Measurements from ENCODE around the gene TEAD1.
A peak's percentile ranks its signal among the peaks of the same experiment; 100 is the strongest.

TEAD1 gene

GRCh38 chr11:12767027-12767426, 92.8 kb downstream of the TEAD1 start:
- Mint-ChIP-seq H3K4me3 (no peak overlapping the region), H3K9me3 (no peaks in the 10 kb centered on the region), H3K4me1 (peaks cover 3% of the 10 kb centered on the region), H3K36me3 (no peaks in the 10 kb centered on the region), H3K27ac (no peak overlapping the region)
- DNase-seq (ENCODE audit: low spot score in 2 of 2), result no peak
- ATAC-seq, result no peak

GRCh38 chr11:12767577-12767976, 93.4 kb downstream of the TEAD1 start:
- Mint-ChIP-seq H3K27ac (no peak overlapping the region), H3K4me3 (no peak overlapping the region), H3K36me3 (no peaks in the 10 kb centered on the region), H3K4me1 (peaks cover 6% of the 10 kb centered on the region), H3K9me3 (no peaks in the 10 kb centered on the region)
- ATAC-seq, result no peak
- no peak for DNase-seq (ENCODE audit: low spot score in 2 of 2)

GRCh38 chr11:12768726-12769673, 94.8 kb downstream of the TEAD1 start:
- no peak overlapping the region for H3K4me3 Mint-ChIP-seq
- peaks cover 6% of the 10 kb centered on the region for H3K4me1 Mint-ChIP-seq
- DNase-seq (ENCODE audit: low spot score in 2 of 2), result no peak
- no peak overlapping the region for H3K27ac Mint-ChIP-seq
- no peaks in the 10 kb centered on the region for H3K36me3 Mint-ChIP-seq
- peak; percentile 89 for ATAC-seq
- H3K9me3 Mint-ChIP-seq, result no peaks in the 10 kb centered on the region

- Mint-ChIP-seq H3K4me1 (peaks cover 6% of the 10 kb centered on the region), H3K4me3 (no peak overlapping the region)
- no peak for DNase-seq (ENCODE audit: low spot score in 2 of 2)
These were observed 95.7 kb downstream of the TEAD1 start for GRCh38 chr11:12769834-12770345.

GRCh38 chr11:12770435-12770834, 96.2 kb downstream of the TEAD1 start:
- Mint-ChIP-seq H3K27ac (no peak overlapping the region), H3K4me1 (peaks cover 6% of the 10 kb centered on the region), H3K4me3 (no peak overlapping the region), H3K9me3 (no peaks in the 10 kb centered on the region), H3K36me3 (no peaks in the 10 kb centered on the region)
- ATAC-seq (no peak), DNase-seq (ENCODE audit: low spot score in 2 of 2) (no peak)

More at GRCh38 chr11:12769834-12770345, 95.7 kb downstream of the TEAD1 start:
- ATAC-seq, result no peak
- no peaks in the 10 kb centered on the region for H3K36me3 Mint-ChIP-seq
- no peak overlapping the region for H3K27ac Mint-ChIP-seq
- no peaks in the 10 kb centered on the region for H3K9me3 Mint-ChIP-seq

GRCh38 chr11:12770966-12771597, 96.9 kb downstream of the TEAD1 start:
- DNase-seq (ENCODE audit: low spot score in 2 of 2) (no peak), ATAC-seq (no peak)
- Mint-ChIP-seq H3K36me3 (no peaks in the 10 kb centered on the region), H3K4me1 (peaks cover 6% of the 10 kb centered on the region), H3K9me3 (no peaks in the 10 kb centered on the region), H3K4me3 (no peak overlapping the region), H3K27ac (no peak overlapping the region)

GRCh38 chr11:12771875-12772274, 97.7 kb downstream of the TEAD1 start:
- Mint-ChIP-seq H3K9me3 (no peaks in the 10 kb centered on the region), H3K36me3 (no peaks in the 10 kb centered on the region), H3K4me1 (peaks cover 6% of the 10 kb centered on the region), H3K4me3 (no peak overlapping the region), H3K27ac (no peak overlapping the region)
- ATAC-seq (no peak), DNase-seq (ENCODE audit: low spot score in 2 of 2) (no peak)

- no peak overlapping the region for H3K27ac Mint-ChIP-seq
- no peaks in the 10 kb centered on the region for H3K9me3 Mint-ChIP-seq
- H3K4me1 Mint-ChIP-seq, result peaks cover 6% of the 10 kb centered on the region
- no peak for ATAC-seq
- H3K4me3 Mint-ChIP-seq, result no peak overlapping the region
- DNase-seq (ENCODE audit: low spot score in 2 of 2), result no peak
- no peaks in the 10 kb centered on the region for H3K36me3 Mint-ChIP-seq
These were observed 98.1 kb downstream of the TEAD1 start for GRCh38 chr11:12772324-12772723.

- no peak for DNase-seq (ENCODE audit: low spot score in 2 of 2)
- Mint-ChIP-seq H3K4me1 (peaks cover 6% of the 10 kb centered on the region), H3K9me3 (no peaks in the 10 kb centered on the region), H3K36me3 (no peaks in the 10 kb centered on the region), H3K4me3 (no peak overlapping the region), H3K27ac (no peak overlapping the region)
- ATAC-seq, result no peak
These were observed 99.4 kb downstream of the TEAD1 start for GRCh38 chr11:12773591-12773990.

- H3K36me3 Mint-ChIP-seq, result no peaks in the 10 kb centered on the region
- no peak for DNase-seq (ENCODE audit: low spot score in 2 of 2)
- no peak overlapping the region for H3K4me3 Mint-ChIP-seq
- peaks cover 6% of the 10 kb centered on the region for H3K4me1 Mint-ChIP-seq
- no peak for ATAC-seq
- no peak overlapping the region for H3K27ac Mint-ChIP-seq
- H3K9me3 Mint-ChIP-seq, result no peaks in the 10 kb centered on the region
These were observed 101.7 kb downstream of the TEAD1 start for GRCh38 chr11:12775955-12776354.

GRCh38 chr11:12777208-12777874, 103.1 kb downstream of the TEAD1 start:
- no peak overlapping the region for H3K27ac Mint-ChIP-seq
- ATAC-seq, result no peak
- no peak for DNase-seq (ENCODE audit: low spot score in 2 of 2)
- H3K4me1 Mint-ChIP-seq, result peaks cover under 1% of the 10 kb centered on the region
- no peak overlapping the region for H3K4me3 Mint-ChIP-seq
- H3K9me3 Mint-ChIP-seq, result no peaks in the 10 kb centered on the region
- H3K36me3 Mint-ChIP-seq, result no peaks in the 10 kb centered on the region

GRCh38 chr11:12778240-12778905, 104.2 kb downstream of the TEAD1 start:
- Mint-ChIP-seq H3K4me3 (no peak overlapping the region), H3K27ac (no peak overlapping the region), H3K36me3 (no peaks in the 10 kb centered on the region), H3K9me3 (no peaks in the 10 kb centered on the region), H3K4me1 (no peaks in the 10 kb centered on the region)
- DNase-seq (ENCODE audit: low spot score in 2 of 2), result no peak
- no peak for ATAC-seq

GRCh38 chr11:12783765-12784164, 109.5 kb downstream of the TEAD1 start:
- ATAC-seq (no peak), DNase-seq (ENCODE audit: low spot score in 2 of 2) (no peak)
- no peak overlapping the region for H3K4me3 Mint-ChIP-seq
- H3K9me3 Mint-ChIP-seq, result no peaks in the 10 kb centered on the region
- no peaks in the 10 kb centered on the region for H3K36me3 Mint-ChIP-seq
- no peak overlapping the region for H3K27ac Mint-ChIP-seq
- no peaks in the 10 kb centered on the region for H3K4me1 Mint-ChIP-seq

GRCh38 chr11:12784445-12784844, 110.2 kb downstream of the TEAD1 start:
- ATAC-seq, result no peak

GRCh38 chr11:12784987-12785386, 110.8 kb downstream of the TEAD1 start:
- no peaks in the 10 kb centered on the region for H3K4me1 Mint-ChIP-seq
- H3K9me3 Mint-ChIP-seq, result no peaks in the 10 kb centered on the region
- no peak overlapping the region for H3K4me3 Mint-ChIP-seq
- ATAC-seq (peak; percentile 14), DNase-seq (ENCODE audit: low spot score in 2 of 2) (no peak)
- no peaks in the 10 kb centered on the region for H3K36me3 Mint-ChIP-seq
- H3K27ac Mint-ChIP-seq, result no peak overlapping the region

More at GRCh38 chr11:12784445-12784844, 110.2 kb downstream of the TEAD1 start:
- Mint-ChIP-seq H3K4me3 (no peak overlapping the region), H3K36me3 (no peaks in the 10 kb centered on the region), H3K4me1 (no peaks in the 10 kb centered on the region), H3K9me3 (no peaks in the 10 kb centered on the region), H3K27ac (no peak overlapping the region)
- DNase-seq (ENCODE audit: low spot score in 2 of 2), result no peak
